Keratinocyte (primary cell): ENCODE measurements around the gene FCSK. TPM values are rescaled to one million over a fixed set of nuclear protein-coding genes. Genes with fewer than 3 reads are reported as not detected.

ENCODE experiments used
- DNase-seq: peaks from one replicate; pipeline ENCODE4 v3.0.0-alpha.2; 2011; ENCODE audit warnings: low read depth, missing footprints, low spot score
- FAIRE-seq: peaks from 2 replicates; lab custom pipeline; 2011; peaks lifted over from hg19 to GRCh38; lab: Jason Lieb, UNC
- H2AFZ ChIP-seq: 2 replicates; pipeline ENCODE4 v1.6.0; 2012; ENCODE audit warnings: low read length, control low read depth, inconsistent platforms; ENCODE audit not compliant: control insufficient read depth
- H3K27ac ChIP-seq: 2 replicates; pipeline ENCODE4 v1.5.1; 2011; ENCODE audit warnings: low read length; ENCODE audit not compliant: control insufficient read depth, insufficient read depth
- H3K27me3 ChIP-seq: 3 replicates; pipeline ENCODE4 v1.6.0; 2011; ENCODE audit warnings: low read length; ENCODE audit not compliant: control insufficient read depth, insufficient read depth; ENCODE audit errors: extremely low read depth
- H3K36me3 ChIP-seq, 2 experiments: 2 replicates in 1 of 2; 3 replicates in 1 of 2; pipeline ENCODE4 v1.5.1; 2011; ENCODE audit warnings: low read length in 2 of 2, mild to moderate bottlenecking in 1 of 2; ENCODE audit not compliant: control insufficient read depth in 2 of 2, insufficient read depth in 2 of 2; ENCODE audit errors: extremely low read depth in 1 of 2
- H3K4me1 ChIP-seq: 3 replicates; pipeline ENCODE4 v1.5.1; 2011; ENCODE audit warnings: low read length; ENCODE audit not compliant: control insufficient read depth, insufficient read depth; ENCODE audit errors: extremely low read depth
- H3K4me2 ChIP-seq: 3 replicates; pipeline ENCODE4 v1.6.0; 2011; ENCODE audit warnings: low read depth, low read length; ENCODE audit not compliant: control insufficient read depth, insufficient read depth; ENCODE audit errors: extremely low read depth
- H3K4me3 ChIP-seq, 3 experiments: fragments of 200-600 bp in 1 of 3; sonication (generic) in 1 of 3; 2 replicates in 2 of 3; 3 replicates in 1 of 3; pipeline ENCODE4 v1.5.1; 2011 to 2016; ENCODE audit warnings: low read length in 3 of 3, mild to moderate bottlenecking in 3 of 3, control low read depth in 2 of 3, inconsistent platforms in 1 of 3, low read depth in 1 of 3, mixed read lengths in 1 of 3, mixed run types in 1 of 3, moderate library complexity in 1 of 3; ENCODE audit not compliant: control insufficient read depth in 2 of 3, insufficient read depth in 2 of 3; ENCODE audit errors: extremely low read depth in 1 of 3
- H3K79me2 ChIP-seq: 2 replicates; pipeline ENCODE4 v1.6.0; 2012; ENCODE audit warnings: low read length; ENCODE audit not compliant: control insufficient read depth, insufficient read depth
- H3K9ac ChIP-seq: 3 replicates; pipeline ENCODE4 v1.6.0; 2011; ENCODE audit warnings: low read length; ENCODE audit not compliant: control insufficient read depth, insufficient read depth; ENCODE audit errors: extremely low read depth
- H3K9me1 ChIP-seq: 3 replicates; pipeline ENCODE4 v1.6.0; 2011; ENCODE audit warnings: low read length; ENCODE audit not compliant: control insufficient read depth, insufficient read depth; ENCODE audit errors: extremely low read depth
- H3K9me3 ChIP-seq: 2 replicates; pipeline ENCODE4 v1.5.1; 2012; ENCODE audit warnings: low read depth, low read length; ENCODE audit not compliant: control insufficient read depth
- H4K20me1 ChIP-seq: 3 replicates; pipeline ENCODE4 v1.6.0; 2011; ENCODE audit warnings: low read length; ENCODE audit not compliant: control insufficient read depth, insufficient read depth; ENCODE audit errors: extremely low read depth
- EZH2 ChIP-seq: IDR thresholded peaks from one replicate; pipeline ENCODE4 v1.6.1; 2012; ENCODE audit warnings: inconsistent platforms, mild to moderate bottlenecking, low read length, moderate library complexity
- dilution Hi-C: fragments of 300-500 bp; cut with MboI; formaldehyde crosslinking; loops from one replicate; pipeline ENCODE4 v1.7.0; 2020; ENCODE audit warnings: low sequenced_read_pairs; ENCODE audit not compliant: extremely low pct_ligation_motif_present
- polyA plus RNA-seq, 5 experiments: library from polyadenylated mRNA; depleted of rRNA in 3 of 5; stranded (reverse) in 3 of 5; stranded (forward) in 1 of 5; unstranded in 1 of 5; fragments of >200 nt; gene quantifications; 1 replicate in 1 of 5; 2 replicates in 3 of 5; 3 replicates in 1 of 5; pipeline versions ENCODE4 v1.2.1 to v1.2.3, GENCODE V29; 2011 to 2012; ENCODE audit warnings: missing spikeins in 2 of 5, low read depth in 1 of 5, low replicate concordance in 1 of 5
- TF ChIP-seq, protein P1 (sequence below), 3 experiments: IDR thresholded peaks in 1 of 3; conservative IDR thresholded peaks in 1 of 3; optimal IDR thresholded peaks in 1 of 3; 2 replicates in 2 of 3; 3 replicates in 1 of 3; pipeline versions ENCODE3 to v1.5.1; 2011; ENCODE audit warnings: low read length in 3 of 3, mild to moderate bottlenecking in 3 of 3, moderate library complexity in 2 of 3, control low read depth in 1 of 3, inconsistent platforms in 1 of 3; ENCODE audit not compliant: insufficient read depth in 2 of 3; ENCODE audit errors: extremely low read depth in 1 of 3

Gene FCSK
- polyA plus RNA-seq, 1 donor (not counting 4 experiments of a cell fraction or from before 2014, with no cell fraction given): 6.5 TPM

DNA sequence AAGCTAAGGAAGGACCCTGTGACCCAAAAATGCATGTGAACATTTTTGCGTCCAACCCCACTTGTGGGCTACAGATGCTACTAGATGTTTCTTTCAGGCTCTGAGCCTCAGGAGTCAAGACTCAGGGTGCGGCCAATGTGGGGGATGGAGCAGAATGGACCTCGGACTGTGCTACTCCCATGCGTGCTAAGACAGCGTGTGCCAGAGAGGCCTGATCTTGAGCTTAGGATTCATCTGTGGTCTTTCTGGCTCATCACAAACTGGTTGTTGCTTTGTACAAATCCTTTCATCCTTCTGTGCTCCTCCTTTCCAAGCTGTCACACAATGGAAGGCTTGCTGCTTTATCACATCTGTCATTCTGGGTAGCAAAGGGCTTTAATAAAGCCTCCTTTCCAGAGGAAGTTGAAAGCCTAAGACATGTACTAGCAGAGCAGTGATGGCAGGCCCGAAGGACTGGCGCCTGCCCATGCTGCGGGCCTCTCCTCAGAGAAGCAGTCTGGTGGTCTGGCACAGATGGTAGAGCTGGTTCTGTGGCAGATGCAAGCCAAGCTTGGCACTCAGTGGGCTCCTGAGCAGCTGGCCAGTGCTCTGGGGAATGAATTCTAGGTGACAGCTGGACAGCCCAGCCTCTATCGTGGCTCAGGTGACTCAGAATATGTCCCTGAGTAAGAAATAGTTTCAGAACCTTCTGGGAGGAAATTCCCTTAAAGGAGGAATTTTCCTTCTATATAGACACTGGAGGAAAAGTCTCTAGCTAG is 41.2 kb downstream of the FCSK start:
- no peak overlapping the region for H3K4me3 ChIP-seq
- H3K9ac ChIP-seq: no peak overlapping the region
- no peaks in the 10 kb centered on the region for H3K79me2 ChIP-seq
- no peak overlapping the region for H3K27ac ChIP-seq
- no peaks in the 10 kb centered on the region for H3K9me1 ChIP-seq
- dilution Hi-C loops: no loop called here
- no peaks in the 10 kb centered on the region for H4K20me1 ChIP-seq
- no peaks in the 10 kb centered on the region for H3K9me3 ChIP-seq
- H3K27me3 ChIP-seq: no peaks in the 10 kb centered on the region
- TF ChIP-seq, protein P1, sequence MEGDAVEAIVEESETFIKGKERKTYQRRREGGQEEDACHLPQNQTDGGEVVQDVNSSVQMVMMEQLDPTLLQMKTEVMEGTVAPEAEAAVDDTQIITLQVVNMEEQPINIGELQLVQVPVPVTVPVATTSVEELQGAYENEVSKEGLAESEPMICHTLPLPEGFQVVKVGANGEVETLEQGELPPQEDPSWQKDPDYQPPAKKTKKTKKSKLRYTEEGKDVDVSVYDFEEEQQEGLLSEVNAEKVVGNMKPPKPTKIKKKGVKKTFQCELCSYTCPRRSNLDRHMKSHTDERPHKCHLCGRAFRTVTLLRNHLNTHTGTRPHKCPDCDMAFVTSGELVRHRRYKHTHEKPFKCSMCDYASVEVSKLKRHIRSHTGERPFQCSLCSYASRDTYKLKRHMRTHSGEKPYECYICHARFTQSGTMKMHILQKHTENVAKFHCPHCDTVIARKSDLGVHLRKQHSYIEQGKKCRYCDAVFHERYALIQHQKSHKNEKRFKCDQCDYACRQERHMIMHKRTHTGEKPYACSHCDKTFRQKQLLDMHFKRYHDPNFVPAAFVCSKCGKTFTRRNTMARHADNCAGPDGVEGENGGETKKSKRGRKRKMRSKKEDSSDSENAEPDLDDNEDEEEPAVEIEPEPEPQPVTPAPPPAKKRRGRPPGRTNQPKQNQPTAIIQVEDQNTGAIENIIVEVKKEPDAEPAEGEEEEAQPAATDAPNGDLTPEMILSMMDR (optimal IDR thresholded peaks at IDR 0.05 in 1 of 3, IDR thresholded peaks at IDR 0.05 in 1 of 3, conservative IDR thresholded peaks at IDR 0.05 in 1 of 3; ENCODE audit: extremely low read depth in 1 of 3, insufficient read depth in 2 of 3, low read length in 3 of 3): no peak
- TF ChIP-seq EZH2: no peak
- FAIRE-seq (no peak), DNase-seq (no peak)
- H2AFZ ChIP-seq: no peak overlapping the region
- H3K36me3 ChIP-seq: peaks cover 8 to 11% of the 10 kb centered on the region in 2 experiments
- H3K4me2 ChIP-seq: no peak overlapping the region
- no peaks in the 10 kb centered on the region for H3K4me1 ChIP-seq

DNA sequence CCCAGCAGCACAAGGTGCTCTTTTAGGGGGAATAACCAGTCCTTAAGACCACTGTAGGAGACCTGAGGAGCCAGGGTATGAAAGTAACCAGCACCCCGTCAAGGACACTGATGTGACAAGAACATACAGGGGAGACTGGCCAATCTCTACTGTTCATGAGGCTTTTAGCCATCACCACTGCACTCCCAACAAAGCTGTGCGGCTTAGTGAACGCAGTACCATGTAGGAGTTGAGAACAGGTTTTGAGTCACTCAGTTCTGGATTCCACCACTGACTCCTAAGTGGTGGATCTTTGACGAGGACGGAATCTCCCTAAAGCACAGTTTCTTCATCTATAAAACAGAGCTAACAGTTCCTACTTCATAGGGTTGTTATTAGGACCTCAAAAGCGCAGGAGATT is 42.1 kb downstream of the FCSK start:
- no peaks in the 10 kb centered on the region for H3K9me1 ChIP-seq
- dilution Hi-C loops: no loop called here
- H3K27ac ChIP-seq: no peak overlapping the region
- DNase-seq (no peak), FAIRE-seq (no peak)
- no peak overlapping the region for H3K9ac ChIP-seq
- H3K4me2 ChIP-seq: no peak overlapping the region
- no peaks in the 10 kb centered on the region for H3K79me2 ChIP-seq
- H3K9me3 ChIP-seq: no peaks in the 10 kb centered on the region
- H3K4me3 ChIP-seq: no peak overlapping the region
- H3K4me1 ChIP-seq: no peaks in the 10 kb centered on the region
- peaks cover 8 to 11% of the 10 kb centered on the region in 2 experiments for H3K36me3 ChIP-seq
- no peaks in the 10 kb centered on the region for H3K27me3 ChIP-seq
- TF ChIP-seq EZH2: no peak
- TF ChIP-seq, protein P1 (optimal IDR thresholded peaks at IDR 0.05 in 1 of 3, IDR thresholded peaks at IDR 0.05 in 1 of 3, conservative IDR thresholded peaks at IDR 0.05 in 1 of 3; ENCODE audit: extremely low read depth in 1 of 3, insufficient read depth in 2 of 3, low read length in 3 of 3): no peak
- no peaks in the 10 kb centered on the region for H4K20me1 ChIP-seq
- H2AFZ ChIP-seq: no peak overlapping the region
